COLO829 (cell line): ENCODE results near the gene KDELR1.
"Not testable (repeated sequence)": the region's sequence is repeated elsewhere in the genome, so short reads cannot be mapped to it uniquely, and the experiment has no call there.

Experiments used
- DNase-seq: peaks from one replicate; pipeline ENCODE4 v3.0.0; 2012; ENCODE audit warnings: low spot score

The KDELR1 gene

DNA sequence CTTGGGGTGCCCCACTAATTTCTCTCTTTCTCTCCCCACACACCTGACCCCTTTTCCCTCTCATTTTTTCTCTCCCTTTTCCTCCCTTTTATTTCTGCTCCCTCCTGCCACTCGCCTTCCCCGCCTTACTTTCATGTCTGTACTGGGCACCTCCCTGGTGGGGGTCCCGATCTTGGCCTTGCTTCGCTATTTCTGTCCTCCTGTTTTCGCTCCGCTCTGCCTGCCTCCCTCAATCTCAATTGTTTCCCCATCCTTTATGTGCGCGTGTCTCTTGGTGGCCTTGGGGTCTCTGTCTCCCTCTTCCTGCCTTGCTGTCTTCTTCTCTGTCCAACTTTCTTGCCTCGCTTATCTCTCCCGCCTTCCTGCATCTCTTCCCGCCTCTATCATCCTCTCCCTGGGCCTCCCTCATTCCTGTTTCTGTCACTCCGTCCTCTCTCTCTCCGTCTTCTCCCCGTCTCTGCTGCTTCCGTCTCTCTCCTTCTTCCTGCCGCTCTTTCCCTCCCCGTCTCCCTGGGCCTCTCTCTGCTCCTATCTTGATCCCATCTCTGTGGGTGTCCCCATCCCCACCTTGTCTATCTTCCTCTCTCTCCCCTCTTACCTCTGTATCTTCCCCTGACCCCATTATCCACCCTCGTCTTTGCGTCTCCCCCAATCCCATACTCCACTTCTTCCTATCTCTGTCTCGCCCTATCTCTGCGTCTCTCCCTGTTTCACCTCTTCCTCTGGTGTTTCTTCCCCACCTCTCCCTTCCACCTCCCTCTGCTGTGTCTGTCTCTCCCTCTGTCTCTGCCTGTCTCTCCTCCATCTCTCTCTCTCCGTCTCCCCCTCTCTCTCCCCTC, 6.1 kb upstream of the KDELR1 start:
- no peak for DNase-seq

GRCh38 chr19:48396824-48397176, 5.4 kb upstream of the KDELR1 start:
- DNase-seq, result no peak

DNA sequence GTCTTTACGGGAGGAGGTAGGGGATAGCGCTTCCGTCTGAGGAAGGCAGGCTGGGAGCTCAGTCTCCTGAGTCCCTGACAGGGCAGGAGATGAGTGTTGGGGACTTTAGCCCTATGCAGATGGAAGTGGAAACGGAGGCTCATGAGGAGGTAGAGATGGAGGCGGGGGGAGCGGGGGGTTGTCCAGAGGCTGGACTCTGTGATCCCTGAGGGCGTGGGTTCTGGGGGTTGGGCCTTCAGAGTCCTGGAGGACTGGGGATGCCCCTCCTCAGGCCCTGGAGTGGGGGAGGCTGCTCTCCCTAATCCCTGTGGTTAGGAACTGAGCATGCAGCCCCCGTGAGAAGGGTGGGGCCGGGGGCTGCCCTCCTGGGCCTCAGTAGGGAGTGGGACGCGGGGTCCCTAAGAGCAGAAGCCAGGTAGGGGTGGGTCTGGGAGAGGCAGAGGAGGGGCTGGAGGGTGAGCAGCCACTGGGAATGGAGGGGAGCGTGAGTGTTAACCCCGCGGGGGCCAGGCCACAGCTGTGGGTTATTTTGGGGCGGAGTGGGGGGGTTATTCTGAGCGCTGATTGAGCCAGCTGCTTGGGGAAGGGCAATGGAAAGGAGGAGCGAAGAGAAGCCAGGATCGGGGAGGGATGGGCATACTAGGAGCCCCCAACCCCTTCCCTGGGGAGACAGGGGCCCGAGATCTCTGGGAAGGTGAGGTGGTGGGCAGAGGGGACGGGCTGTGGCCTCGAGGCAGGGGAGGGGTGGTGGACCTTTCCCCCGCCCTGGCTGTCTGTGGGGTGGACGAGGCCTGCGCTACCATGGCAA, 4.9 kb upstream of the KDELR1 start:
- DNase-seq, result no peak

- DNase-seq, result no peak
Observed at GRCh38 chr19:48395499-48395898, 4.1 kb upstream of the KDELR1 start.

GRCh38 chr19:48395170-48395455, 3.8 kb upstream of the KDELR1 start:
- DNase-seq, result no peak

GRCh38 chr19:48394331-48395169, 3.2 kb upstream of the KDELR1 start:
- no peak for DNase-seq

GRCh38 chr19:48393559-48394330, 2.4 kb upstream of the KDELR1 start, which contains the start of gene GRIN2D:
Gene GRIN2D (plus strand): TSS chr19:48393668. CDS start chr19:48398393, 4,725 bp downstream.
- no peak for DNase-seq

DNA sequence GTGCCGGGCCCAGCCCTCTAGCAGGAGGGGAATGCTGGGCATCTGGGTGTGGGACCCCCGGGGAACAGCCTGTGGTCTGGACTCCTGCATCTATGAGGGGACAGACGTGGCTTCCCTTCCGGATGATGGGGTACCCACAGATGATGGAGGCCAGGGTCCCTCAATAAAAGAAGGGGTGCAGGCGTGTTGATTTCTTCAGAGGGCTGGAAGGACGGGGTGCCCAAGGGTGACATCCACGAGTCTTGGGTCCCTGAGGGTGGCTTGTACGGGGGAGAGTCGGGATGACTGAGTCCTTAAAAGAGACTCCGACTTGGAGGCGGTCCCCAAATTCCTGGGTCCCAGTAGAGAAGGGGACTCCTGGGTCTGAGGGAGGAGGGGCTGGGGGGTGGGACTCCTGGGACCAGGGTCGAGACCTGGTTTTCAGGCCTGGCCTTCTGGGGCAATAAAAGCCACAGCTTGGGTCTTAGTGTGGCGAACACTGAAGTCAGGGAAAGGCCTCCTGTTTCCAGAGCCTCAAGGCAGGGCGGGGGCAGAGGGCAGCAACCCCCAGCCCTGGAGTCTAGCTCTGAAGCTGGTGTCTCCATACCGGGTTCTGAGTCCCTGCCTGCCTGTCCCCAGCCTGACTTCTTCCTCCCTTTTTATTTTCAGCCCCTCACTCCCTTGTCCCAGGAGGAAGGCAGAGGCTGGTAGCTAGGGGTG, 1.7 kb upstream of the KDELR1 start:
- no peak for DNase-seq

DNA sequence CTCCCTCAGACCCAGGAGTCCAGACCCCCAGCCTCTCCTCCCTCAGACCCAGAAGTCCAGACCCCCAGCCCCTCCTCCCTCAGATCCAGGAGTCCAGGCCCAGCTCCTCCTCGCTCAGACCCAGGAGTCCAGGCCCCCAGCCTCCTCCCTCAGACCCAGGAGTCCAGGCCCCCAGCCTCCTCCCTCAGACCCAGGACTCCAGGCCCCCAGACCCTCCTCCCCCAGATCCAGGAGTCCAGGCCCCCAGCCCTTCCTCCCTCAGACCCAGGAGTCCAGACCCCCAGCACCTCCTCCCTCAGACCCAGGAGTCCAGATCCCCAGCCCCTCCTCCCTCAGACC, 624 bp upstream of the KDELR1 start:
- DNase-seq, result not testable (repeated sequence)

DNA sequence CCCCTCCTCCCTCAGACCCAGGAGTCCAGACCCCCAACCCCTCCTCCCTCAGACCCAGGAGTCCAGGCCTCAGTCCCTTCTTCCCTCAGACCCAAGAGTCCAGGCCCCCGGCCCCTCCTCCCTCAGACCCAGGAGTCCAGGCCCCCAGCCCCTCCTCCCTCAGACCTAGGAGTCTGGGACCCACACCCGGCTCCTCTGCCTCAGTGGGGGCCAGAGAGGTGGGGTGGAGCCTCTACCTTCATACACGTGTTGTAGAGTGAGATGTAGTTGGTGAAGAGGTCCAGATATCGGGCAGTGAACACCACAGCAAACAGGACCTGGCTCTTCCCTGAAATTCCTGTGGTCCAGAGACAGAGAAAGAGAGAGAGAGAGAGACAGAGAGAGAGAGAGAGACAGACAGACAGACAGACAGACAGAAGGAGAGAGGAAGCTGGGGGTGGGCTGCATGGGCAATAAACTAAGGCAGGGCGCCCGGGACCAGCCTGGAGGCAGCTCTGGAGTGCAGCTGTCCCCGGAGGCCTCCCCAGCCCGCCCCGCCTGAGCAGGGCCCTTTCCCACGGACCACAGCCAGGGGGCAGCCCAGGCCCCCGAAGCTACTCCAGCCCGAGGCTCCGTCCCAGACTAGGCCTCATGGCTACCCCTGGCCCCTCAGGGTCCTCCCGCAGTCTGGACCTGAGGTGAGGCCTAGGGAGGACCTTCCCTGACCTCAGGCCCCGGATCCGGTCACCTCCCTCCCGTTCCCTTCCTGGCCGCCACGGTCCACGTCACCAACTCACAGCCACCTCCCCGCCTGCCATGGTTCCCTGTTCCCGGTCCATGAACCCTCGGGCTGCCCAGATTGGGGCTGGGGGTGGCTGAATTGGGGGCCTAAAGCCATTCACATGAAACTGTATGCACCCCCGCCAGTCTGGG, 907 bp downstream of the KDELR1 start:
- no peak for DNase-seq

- no peak for DNase-seq
Observed at GRCh38 chr19:48386981-48387380, 4.4 kb downstream of the KDELR1 start.

DNA sequence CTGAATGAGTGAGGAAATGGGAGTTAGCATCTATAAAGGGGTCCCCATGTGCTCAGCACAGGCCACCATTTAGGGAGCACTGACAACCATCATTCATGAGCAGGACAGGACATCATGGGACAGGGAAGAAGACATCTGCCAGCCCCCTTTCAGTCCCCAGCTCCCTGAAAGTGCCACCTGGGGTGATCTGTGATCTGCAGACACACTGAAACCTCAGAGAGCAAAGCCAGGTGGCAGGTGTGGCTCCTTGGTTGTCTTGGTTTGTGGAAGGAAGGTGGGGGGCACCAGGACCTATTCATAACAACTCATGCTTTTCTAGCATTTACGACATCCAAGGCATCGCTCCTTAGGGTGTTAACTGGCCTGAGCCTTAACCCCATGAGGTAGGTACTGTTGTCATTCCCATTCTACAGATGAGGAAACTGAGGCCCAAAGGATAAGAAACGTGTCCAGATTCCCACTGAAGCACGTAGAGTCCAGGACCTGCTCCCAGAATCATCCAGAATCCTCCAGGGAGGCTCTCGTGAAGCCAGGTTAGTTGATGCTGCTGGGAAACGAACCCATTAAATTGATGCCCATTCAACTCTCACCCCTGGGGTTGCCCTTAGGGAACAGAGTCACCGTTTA, 5.8 kb downstream of the KDELR1 start:
- no peak for DNase-seq

GRCh38 chr19:48382286-48382685, 9.1 kb downstream of the KDELR1 start:
- no peak for DNase-seq

DNA sequence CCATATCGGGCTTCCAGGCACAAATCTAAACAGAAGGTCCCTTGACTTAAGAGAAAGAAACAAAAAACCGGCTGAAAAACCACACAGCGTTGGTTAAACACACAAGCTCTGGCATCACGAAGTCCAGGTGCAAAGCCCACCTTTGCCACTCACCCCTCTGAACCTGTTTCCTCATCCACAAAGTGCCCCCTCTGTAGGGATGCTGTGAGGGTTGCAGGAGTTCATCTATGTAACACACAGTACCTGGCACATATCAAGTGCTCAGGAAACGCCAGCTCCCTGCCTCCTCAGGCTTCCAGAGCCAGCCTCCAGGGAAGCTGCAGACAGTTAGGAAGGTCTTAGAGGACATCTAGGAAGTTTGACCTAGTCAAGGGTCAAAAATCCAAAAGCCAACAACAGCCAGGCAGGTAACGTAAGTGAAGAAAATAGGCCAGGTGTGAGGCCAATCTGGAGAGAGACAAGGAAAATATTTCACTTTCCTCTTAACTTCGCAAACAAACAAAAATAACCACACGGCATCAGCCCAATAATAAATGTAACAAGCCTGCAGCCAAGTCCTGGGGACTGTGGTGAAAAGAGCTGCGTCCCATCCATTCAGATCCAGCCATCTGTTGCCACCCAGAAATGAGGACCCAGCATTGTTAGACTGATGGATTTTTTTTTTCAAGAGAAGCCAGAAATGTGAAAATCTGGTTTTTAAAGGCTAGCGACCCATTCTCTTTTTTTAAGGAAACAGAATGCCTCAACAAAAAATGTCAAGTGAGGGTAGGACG, 10.0 kb downstream of the KDELR1 start:
- DNase-seq, result no peak

DNA sequence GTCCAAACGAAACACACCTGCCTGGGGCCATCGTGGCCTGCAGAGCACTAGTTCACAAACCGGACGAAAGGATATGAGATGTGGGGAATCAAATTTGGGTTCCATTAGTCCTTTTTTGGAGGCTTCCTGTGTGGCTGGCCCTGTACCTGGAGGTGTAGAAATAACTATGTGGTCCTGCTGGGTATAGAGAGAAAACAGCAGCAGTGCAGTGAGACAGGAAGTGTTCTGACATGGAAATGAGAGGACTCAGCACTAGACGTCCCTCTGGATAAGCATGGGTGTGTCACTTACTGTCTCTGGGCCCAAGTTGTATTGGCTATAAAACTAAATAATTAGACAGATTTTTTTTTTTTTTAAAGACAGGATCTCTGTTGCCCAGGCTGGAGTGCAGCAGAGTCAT, 12.3 kb downstream of the KDELR1 start:
- DNase-seq, result no peak

DNA sequence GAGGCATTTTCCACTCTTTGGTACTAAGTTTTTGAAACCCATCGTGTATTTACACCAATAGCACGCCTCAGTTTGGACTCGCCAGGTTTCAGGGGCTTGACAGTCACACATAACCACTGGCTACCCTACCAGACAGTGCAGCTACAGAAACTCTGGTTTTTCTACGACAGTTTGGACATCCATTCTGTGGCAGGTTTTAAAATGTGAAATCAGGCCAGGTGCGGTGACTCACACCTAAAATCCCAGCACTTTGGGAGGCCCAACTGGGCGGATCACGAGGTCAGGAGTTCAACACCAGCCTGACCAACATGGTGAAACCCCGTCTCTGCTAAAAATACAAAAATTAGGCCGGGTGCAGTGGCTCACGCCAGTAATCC, 13.2 kb downstream of the KDELR1 start:
- DNase-seq, result no peak

DNA sequence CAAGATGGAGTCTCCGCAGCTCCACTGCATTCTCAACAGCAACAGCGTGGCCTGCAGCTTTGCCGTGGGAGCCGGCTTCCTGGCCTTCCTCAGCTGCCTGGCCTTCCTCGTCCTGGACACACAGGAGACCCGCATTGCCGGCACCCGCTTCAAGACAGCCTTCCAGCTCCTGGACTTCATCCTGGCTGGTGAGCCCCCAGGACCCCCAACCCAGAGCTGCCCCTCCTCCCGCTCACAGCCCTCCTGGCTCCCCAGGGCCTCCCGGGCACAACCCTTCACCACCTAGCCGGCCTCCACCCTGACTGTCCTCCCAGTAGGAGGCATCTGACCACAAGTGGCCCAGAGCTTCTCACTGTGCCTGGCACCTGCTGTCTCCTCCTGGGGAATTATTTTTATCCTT, 17.8 kb downstream of the KDELR1 start:
- no peak for DNase-seq

- no peak for DNase-seq
Observed at GRCh38 chr19:48372904-48373303, 18.4 kb downstream of the KDELR1 start.

DNA sequence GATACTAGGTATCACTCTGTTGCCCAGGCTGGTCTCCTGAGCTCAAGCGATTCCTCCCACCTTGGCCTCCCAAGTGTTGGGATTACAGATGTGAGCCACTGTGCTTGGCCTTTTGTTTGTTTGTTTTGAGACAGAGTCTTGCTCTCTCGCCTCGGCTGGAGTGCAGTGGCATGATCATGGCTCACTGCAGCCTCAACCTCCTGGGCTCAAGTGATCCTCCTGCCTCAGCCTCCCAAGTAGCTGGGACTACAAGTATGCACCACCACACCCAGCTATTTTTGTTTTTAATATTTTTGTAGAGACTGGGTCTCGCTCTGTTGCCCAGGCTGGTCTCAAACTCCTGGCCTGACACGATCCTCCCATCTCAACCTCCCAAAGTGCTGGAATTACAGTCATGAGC, 19.6 kb downstream of the KDELR1 start:
- DNase-seq, result not testable (repeated sequence)
